Brain microvascular endothelial cell (primary cell): Measurements from ENCODE around the gene RNASE2.
A peak's percentile ranks its signal among the peaks of the same experiment; 100 is the strongest.

ENCODE experiments used
- DNase-seq: peaks from one replicate; pipeline ENCODE4 v3.0.0-alpha.2; 2020
- H3K27ac ChIP-seq: fragments of 250-450 bp; sonication (Bioruptor Pico); 2 replicates; pipeline ENCODE4 v1.5.1; 2020; ENCODE audit warnings: mild to moderate bottlenecking, moderate library complexity
- H3K27me3 ChIP-seq: fragments of 250-450 bp; sonication (Bioruptor Pico); replicated peaks from 2 replicates; pipeline ENCODE4 v1.5.1; 2020; ENCODE audit warnings: mild to moderate bottlenecking
- H3K36me3 ChIP-seq: fragments of 250-450 bp; sonication (Bioruptor Pico); replicated peaks from 2 replicates; pipeline ENCODE4 v1.5.1; 2020; ENCODE audit warnings: mild to moderate bottlenecking
- H3K4me3 ChIP-seq: 2 replicates; pipeline ENCODE4 v1.5.1; 2011; ENCODE audit warnings: low read depth, mild to moderate bottlenecking, control low read depth, low read length, moderate library complexity
- in situ Hi-C: cut with HindIII; loops from 2 replicates; pipeline ENCODE4 v1.10.0; 2017; ENCODE audit warnings: low sequenced_read_pairs, low pct_ligation_motif_present
- TF ChIP-seq, protein P1 (sequence below): IDR thresholded peaks from 2 replicates; pipeline ENCODE4 v1.5.1; 2011; ENCODE audit warnings: low read depth, mild to moderate bottlenecking, moderate library complexity, low read length, control low read depth, inconsistent platforms; ENCODE audit errors: missing control alignments

Gene RNASE2

GRCh38 chr14:20996521-20996920, 41.2 kb downstream of the RNASE2 start:
- TF ChIP-seq, protein P1, sequence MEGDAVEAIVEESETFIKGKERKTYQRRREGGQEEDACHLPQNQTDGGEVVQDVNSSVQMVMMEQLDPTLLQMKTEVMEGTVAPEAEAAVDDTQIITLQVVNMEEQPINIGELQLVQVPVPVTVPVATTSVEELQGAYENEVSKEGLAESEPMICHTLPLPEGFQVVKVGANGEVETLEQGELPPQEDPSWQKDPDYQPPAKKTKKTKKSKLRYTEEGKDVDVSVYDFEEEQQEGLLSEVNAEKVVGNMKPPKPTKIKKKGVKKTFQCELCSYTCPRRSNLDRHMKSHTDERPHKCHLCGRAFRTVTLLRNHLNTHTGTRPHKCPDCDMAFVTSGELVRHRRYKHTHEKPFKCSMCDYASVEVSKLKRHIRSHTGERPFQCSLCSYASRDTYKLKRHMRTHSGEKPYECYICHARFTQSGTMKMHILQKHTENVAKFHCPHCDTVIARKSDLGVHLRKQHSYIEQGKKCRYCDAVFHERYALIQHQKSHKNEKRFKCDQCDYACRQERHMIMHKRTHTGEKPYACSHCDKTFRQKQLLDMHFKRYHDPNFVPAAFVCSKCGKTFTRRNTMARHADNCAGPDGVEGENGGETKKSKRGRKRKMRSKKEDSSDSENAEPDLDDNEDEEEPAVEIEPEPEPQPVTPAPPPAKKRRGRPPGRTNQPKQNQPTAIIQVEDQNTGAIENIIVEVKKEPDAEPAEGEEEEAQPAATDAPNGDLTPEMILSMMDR = no peak
- H3K27me3 ChIP-seq = no peaks in the 10 kb centered on the region
- peaks cover 32% of the 10 kb centered on the region for H3K36me3 ChIP-seq
- in situ Hi-C loops = no loop called here
- no peak overlapping the region for H3K4me3 ChIP-seq
- no peak for DNase-seq
- H3K27ac ChIP-seq = no peak overlapping the region

DNA sequence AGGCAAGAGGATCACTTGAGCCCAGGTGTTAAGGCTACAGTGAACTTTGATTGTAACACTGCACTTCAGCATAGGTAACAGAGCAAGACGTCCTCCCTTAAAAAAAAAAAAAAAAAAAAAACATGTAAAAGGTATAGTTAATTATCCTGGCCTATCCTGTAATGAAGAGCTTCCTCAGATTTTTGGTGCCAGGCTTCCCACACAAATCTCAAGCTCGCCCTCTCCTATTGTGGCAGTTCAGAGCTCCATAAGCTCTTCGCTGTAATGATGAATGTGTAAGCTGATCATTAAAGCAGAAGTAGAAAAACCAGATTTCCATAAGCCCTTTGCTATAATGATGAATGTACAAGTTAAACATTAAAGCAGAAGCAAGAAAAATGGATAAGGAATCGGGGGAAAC, 41.8 kb downstream of the RNASE2 start:
- Histone ChIP-seq H3K27ac (no peak overlapping the region), H3K4me3 (no peak overlapping the region), H3K27me3 (no peaks in the 10 kb centered on the region), H3K36me3 (peaks cover 32% of the 10 kb centered on the region)
- TF ChIP-seq, protein P1 = no peak
- no peak for DNase-seq
- in situ Hi-C loops = no loop called here

DNA sequence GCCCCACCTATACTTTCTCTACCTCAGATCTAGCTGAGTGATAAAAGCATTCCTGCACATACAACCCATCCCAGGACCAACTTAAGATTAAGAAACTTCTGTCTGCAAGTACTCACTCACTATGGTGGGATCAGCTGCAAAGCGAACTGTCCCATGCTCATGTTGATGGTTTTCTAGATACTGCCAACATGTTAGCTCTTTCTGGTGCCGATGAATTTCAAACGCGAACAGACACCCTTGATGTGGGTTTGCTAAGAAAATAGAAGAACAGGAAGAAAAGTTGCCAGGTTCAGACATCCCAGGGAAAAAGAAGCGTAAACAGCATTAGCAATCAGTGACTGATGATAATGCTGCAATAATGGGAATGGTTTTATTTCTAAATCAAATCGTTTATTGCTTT, 42.3 kb downstream of the RNASE2 start:
- Histone ChIP-seq H3K27ac (no peak overlapping the region), H3K4me3 (no peak overlapping the region), H3K36me3 (peaks cover 32% of the 10 kb centered on the region), H3K27me3 (no peaks in the 10 kb centered on the region)
- in situ Hi-C loops = no loop called here
- no peak for DNase-seq
- TF ChIP-seq, protein P1 = no peak

GRCh38 chr14:20998139-20998538, 42.9 kb downstream of the RNASE2 start:
- in situ Hi-C loops = no loop called here
- no peak for DNase-seq
- Histone ChIP-seq H3K36me3 (peaks cover 27% of the 10 kb centered on the region), H3K27me3 (no peaks in the 10 kb centered on the region), H3K27ac (no peak overlapping the region), H3K4me3 (no peak overlapping the region)
- TF ChIP-seq, protein P1 = no peak

DNA sequence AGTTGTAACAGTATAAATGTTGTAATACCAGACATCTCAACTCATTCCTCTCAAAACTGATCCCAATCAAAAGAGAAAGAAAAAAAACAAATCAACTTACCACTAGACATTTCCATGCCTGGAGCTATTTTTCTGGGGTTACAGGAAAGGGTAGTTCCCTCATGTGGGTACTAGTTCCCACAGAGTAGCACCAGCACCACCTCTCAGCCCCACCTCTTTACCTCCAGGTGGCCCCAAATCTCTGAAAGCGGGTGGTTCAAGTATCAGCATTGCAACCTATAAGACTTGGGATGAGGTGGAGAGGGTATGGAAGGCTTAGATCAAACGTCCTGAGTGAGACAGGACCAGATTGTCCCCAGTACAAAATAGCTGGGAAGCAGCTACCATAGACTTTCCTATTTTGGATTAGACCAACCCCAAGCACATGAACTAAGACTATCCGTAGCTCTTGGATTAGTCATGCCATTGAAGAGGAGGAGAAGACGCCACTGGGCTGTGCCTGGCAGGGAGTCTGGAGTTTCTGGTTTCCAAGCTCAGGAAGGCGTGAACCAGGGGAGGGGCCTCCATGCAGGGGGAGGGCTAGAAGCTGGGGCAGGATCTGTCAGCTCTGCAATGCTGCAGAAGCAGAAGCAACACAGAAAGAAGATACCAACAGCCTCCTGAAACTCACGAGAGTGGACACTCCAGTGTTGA, 43.5 kb downstream of the RNASE2 start, which contains the start of gene SLC39A2:
SLC39A2 (plus strand) TSS at position 620 of the 693 bp plus-strand sequence. CDS start 154 bp downstream, outside the sequence.
- Histone ChIP-seq H3K36me3 (peaks cover 26% of the 10 kb centered on the region), H3K4me3 (no peak within 1 kb of the TSS), H3K27ac (no peak within 1 kb of the TSS), H3K27me3 (no peaks in the 10 kb centered on the region)
- in situ Hi-C loops = no loop called here
- TF ChIP-seq, protein P1 = no peak
- peak; percentile 72 for DNase-seq

DNA sequence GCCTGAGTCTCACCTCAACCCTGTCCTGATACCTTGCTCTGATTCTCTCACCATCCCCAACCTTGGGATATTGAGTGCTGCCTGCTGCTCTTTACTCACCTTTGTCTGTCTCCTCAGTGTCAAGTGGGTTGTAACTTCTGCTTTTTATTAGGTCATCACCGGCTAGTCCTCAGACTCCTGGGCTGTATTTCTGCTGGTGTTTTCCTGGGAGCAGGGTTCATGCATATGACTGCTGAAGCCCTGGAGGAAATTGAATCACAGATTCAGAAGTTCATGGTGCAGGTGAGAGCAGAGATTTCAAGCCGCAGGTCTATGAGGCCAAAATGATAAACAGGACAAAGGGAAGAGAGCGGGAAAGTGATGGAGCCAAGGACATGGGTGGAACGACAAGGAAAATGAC, 44.3 kb downstream of the RNASE2 start:
- no peak for DNase-seq
- no peak overlapping the region for H3K4me3 ChIP-seq
- H3K36me3 ChIP-seq = peaks cover 19% of the 10 kb centered on the region
- TF ChIP-seq, protein P1 = no peak
- in situ Hi-C loops = no loop called here
- H3K27me3 ChIP-seq = no peaks in the 10 kb centered on the region
- H3K27ac ChIP-seq = no peak overlapping the region
